WTC11 (cell line): ENCODE data around the gene OSBP2.

Source experiments
- ATF2 ChIP-seq: sonication (generic); formaldehyde crosslinking; IDR thresholded peaks from 2 replicates; pipeline ENCODE4 v1.8.1; 2022; ENCODE audit warnings: low read depth, missing genetic modification reagents, borderline replicate concordance
- NFYB ChIP-seq: sonication (generic); formaldehyde crosslinking; conservative IDR thresholded peaks from 2 replicates; pipeline ENCODE4 v1.8.0; 2022; ENCODE audit warnings: low read depth, missing genetic modification reagents
- TEAD1 ChIP-seq: sonication (generic); formaldehyde crosslinking; IDR thresholded peaks from 2 replicates; pipeline ENCODE4 v1.8.0; 2022; ENCODE audit warnings: mild to moderate bottlenecking, missing genetic modification reagents
- TF ChIP-seq, protein P1 (sequence below): fragments of 250-450 bp; sonication (Bioruptor Pico); conservative IDR thresholded peaks from 2 replicates; pipeline ENCODE4 v1.9.0; 2021; ENCODE audit warnings: mild to moderate bottlenecking
- TF ChIP-seq, protein P2 (sequence below): fragments of 200-600 bp; IDR thresholded peaks from 2 replicates; pipeline ENCODE4 v1.8.0; 2022; ENCODE audit warnings: antibody characterized with exemption

GRCh38 chr22:30731658-30732057 lies 37.0 kb downstream of the OSBP2 start:
- TF ChIP-seq, protein P1, sequence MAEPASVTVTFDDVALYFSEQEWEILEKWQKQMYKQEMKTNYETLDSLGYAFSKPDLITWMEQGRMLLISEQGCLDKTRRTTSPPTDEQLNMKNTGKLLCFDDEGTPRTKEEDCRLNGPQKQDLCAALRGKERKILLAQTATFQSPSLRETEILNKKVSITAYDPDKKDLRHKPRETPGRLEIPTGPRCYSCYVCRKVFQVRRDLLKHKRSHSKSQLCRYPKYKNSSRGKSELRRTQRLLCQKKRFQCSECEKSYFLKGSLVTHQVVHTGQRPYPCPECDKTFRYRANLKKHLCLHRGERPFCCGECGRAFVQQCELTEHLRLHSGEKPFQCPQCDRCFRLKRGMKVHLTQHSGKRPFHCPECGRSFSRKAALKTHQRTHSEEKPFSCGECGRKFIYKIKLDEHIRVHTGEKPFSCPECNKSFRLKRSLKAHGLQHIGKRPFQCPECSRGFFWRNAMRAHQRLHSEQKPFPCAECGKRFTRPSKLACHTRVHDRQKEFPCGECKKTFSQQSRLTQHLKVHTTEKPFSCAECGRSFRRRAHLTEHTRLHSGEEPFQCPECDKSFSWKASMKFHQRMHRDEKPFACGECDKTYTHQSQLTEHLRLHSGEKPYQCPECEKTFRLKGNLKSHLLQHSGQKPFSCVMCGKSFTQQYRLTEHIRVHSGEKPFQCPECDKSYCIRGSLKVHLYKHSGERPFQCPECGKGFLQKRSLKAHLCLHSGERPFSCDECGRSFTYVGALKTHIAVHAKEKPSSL = no peak
- no peak for TF ChIP-seq TEAD1 (CRISPR knock-in tag)
- TF ChIP-seq NFYB = no peak
- TF ChIP-seq, protein P2, sequence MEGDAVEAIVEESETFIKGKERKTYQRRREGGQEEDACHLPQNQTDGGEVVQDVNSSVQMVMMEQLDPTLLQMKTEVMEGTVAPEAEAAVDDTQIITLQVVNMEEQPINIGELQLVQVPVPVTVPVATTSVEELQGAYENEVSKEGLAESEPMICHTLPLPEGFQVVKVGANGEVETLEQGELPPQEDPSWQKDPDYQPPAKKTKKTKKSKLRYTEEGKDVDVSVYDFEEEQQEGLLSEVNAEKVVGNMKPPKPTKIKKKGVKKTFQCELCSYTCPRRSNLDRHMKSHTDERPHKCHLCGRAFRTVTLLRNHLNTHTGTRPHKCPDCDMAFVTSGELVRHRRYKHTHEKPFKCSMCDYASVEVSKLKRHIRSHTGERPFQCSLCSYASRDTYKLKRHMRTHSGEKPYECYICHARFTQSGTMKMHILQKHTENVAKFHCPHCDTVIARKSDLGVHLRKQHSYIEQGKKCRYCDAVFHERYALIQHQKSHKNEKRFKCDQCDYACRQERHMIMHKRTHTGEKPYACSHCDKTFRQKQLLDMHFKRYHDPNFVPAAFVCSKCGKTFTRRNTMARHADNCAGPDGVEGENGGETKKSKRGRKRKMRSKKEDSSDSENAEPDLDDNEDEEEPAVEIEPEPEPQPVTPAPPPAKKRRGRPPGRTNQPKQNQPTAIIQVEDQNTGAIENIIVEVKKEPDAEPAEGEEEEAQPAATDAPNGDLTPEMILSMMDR = no peak
- no peak for TF ChIP-seq ATF2 (CRISPR knock-in tag)
